HEK293 (cell line): ENCODE measurements around the gene AADAT.

Experiments used
- ATF2 ChIP-seq: fragments of 450-650 bp; formaldehyde crosslinking; IDR thresholded peaks from 2 replicates; pipeline ENCODE4 v1.5.1; 2016; ENCODE audit warnings: missing biosample characterization, missing genetic modification characterization, low read depth
- CTCF ChIP-seq: fragments of 450-650 bp; formaldehyde crosslinking; IDR thresholded peaks from 2 replicates; pipeline ENCODE4 v1.5.1; 2016; ENCODE audit warnings: missing biosample characterization, missing genetic modification characterization
- ELK4 ChIP-seq: IDR thresholded peaks from 2 replicates; pipeline ENCODE4 v1.6.1; 2011; ENCODE audit warnings: mild to moderate bottlenecking, low read depth, low read length, borderline replicate concordance
- MEIS1 ChIP-seq: sonication (generic); formaldehyde crosslinking; IDR thresholded peaks from 2 replicates; pipeline ENCODE4 v1.8.1; 2022; ENCODE audit warnings: missing genetic modification reagents, mild to moderate bottlenecking, borderline replicate concordance
- MZF1 ChIP-seq: fragments of 450-650 bp; formaldehyde crosslinking; IDR thresholded peaks from 2 replicates; pipeline ENCODE4 v1.5.1; 2017; ENCODE audit warnings: missing biosample characterization, missing genetic modification characterization, borderline replicate concordance
- PRDM1 ChIP-seq: fragments of 450-650 bp; formaldehyde crosslinking; IDR thresholded peaks from 2 replicates; pipeline ENCODE4; 2016; ENCODE audit warnings: missing biosample characterization, missing genetic modification characterization
- RBAK ChIP-seq: fragments of 450-650 bp; formaldehyde crosslinking; IDR thresholded peaks from 2 replicates; pipeline ENCODE4 v1.5.1; 2016; ENCODE audit warnings: missing biosample characterization, missing genetic modification characterization
- ZBTB21 ChIP-seq: fragments of 450-650 bp; formaldehyde crosslinking; IDR thresholded peaks from 2 replicates; pipeline ENCODE4 v1.5.1; 2017; ENCODE audit warnings: missing biosample characterization, missing genetic modification characterization
- ZNF23 ChIP-seq: fragments of 450-650 bp; formaldehyde crosslinking; IDR thresholded peaks from 2 replicates; pipeline ENCODE4 v1.5.1; 2016; ENCODE audit warnings: missing biosample characterization, missing genetic modification characterization, borderline replicate concordance
- ZNF311 ChIP-seq: fragments of 450-650 bp; formaldehyde crosslinking; IDR thresholded peaks from 2 replicates; pipeline ENCODE4 v1.5.1; 2017; ENCODE audit warnings: missing biosample characterization, missing genetic modification characterization, borderline replicate concordance
- ZNF394 ChIP-seq: fragments of 450-650 bp; formaldehyde crosslinking; IDR thresholded peaks from 2 replicates; pipeline ENCODE4 v1.5.1; 2016; ENCODE audit warnings: missing biosample characterization, missing genetic modification characterization, mild to moderate bottlenecking, moderate library complexity, borderline replicate concordance
- TF ChIP-seq, protein P1 (sequence below): fragments of 450-650 bp; formaldehyde crosslinking; IDR thresholded peaks from 2 replicates; pipeline ENCODE4 v1.5.1; 2016; ENCODE audit warnings: missing biosample characterization, missing genetic modification characterization
- TF ChIP-seq, protein P2 (sequence below): fragments of 450-650 bp; formaldehyde crosslinking; IDR thresholded peaks from 2 replicates; pipeline ENCODE4 v1.5.1; 2016; ENCODE audit warnings: missing biosample characterization, missing genetic modification characterization
- TF ChIP-seq, protein P3 (sequence below): fragments of 450-650 bp; formaldehyde crosslinking; IDR thresholded peaks from 2 replicates; pipeline ENCODE4 v1.5.1; 2016; ENCODE audit warnings: missing biosample characterization, missing genetic modification characterization

- TF ChIP-seq ZNF394 (tag by site-specific recombination): no peak
- no peak for TF ChIP-seq ZNF23
- no peak for TF ChIP-seq ELK4
- no peak for TF ChIP-seq RBAK (tag by site-specific recombination)
- TF ChIP-seq CTCF: no peak
- no peak for TF ChIP-seq ZNF311 (tag by site-specific recombination)
- no peak for TF ChIP-seq MEIS1 (CRISPR knock-in tag)
- TF ChIP-seq, protein P1, sequence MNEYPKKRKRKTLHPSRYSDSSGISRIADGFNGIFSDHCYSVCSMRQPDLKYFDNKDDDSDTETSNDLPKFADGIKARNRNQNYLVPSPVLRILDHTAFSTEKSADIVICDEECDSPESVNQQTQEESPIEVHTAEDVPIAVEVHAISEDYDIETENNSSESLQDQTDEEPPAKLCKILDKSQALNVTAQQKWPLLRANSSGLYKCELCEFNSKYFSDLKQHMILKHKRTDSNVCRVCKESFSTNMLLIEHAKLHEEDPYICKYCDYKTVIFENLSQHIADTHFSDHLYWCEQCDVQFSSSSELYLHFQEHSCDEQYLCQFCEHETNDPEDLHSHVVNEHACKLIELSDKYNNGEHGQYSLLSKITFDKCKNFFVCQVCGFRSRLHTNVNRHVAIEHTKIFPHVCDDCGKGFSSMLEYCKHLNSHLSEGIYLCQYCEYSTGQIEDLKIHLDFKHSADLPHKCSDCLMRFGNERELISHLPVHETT (tag by site-specific recombination): no peak
- TF ChIP-seq, protein P2, sequence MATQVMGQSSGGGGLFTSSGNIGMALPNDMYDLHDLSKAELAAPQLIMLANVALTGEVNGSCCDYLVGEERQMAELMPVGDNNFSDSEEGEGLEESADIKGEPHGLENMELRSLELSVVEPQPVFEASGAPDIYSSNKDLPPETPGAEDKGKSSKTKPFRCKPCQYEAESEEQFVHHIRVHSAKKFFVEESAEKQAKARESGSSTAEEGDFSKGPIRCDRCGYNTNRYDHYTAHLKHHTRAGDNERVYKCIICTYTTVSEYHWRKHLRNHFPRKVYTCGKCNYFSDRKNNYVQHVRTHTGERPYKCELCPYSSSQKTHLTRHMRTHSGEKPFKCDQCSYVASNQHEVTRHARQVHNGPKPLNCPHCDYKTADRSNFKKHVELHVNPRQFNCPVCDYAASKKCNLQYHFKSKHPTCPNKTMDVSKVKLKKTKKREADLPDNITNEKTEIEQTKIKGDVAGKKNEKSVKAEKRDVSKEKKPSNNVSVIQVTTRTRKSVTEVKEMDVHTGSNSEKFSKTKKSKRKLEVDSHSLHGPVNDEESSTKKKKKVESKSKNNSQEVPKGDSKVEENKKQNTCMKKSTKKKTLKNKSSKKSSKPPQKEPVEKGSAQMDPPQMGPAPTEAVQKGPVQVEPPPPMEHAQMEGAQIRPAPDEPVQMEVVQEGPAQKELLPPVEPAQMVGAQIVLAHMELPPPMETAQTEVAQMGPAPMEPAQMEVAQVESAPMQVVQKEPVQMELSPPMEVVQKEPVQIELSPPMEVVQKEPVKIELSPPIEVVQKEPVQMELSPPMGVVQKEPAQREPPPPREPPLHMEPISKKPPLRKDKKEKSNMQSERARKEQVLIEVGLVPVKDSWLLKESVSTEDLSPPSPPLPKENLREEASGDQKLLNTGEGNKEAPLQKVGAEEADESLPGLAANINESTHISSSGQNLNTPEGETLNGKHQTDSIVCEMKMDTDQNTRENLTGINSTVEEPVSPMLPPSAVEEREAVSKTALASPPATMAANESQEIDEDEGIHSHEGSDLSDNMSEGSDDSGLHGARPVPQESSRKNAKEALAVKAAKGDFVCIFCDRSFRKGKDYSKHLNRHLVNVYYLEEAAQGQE: no peak
- TF ChIP-seq PRDM1 (tag by site-specific recombination): no peak
- TF ChIP-seq ATF2 (tag by site-specific recombination): no peak
- TF ChIP-seq ZBTB21 (tag by site-specific recombination): no peak
- TF ChIP-seq, protein P3, sequence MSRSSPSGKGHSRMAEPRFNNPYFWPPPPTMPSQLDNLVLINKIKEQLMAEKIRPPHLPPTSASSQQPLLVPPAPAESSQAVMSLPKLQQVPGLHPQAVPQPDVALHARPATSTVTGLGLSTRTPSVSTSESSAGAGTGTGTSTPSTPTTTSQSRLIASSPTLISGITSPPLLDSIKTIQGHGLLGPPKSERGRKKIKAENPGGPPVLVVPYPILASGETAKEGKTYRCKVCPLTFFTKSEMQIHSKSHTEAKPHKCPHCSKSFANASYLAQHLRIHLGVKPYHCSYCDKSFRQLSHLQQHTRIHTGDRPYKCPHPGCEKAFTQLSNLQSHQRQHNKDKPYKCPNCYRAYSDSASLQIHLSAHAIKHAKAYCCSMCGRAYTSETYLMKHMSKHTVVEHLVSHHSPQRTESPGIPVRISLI: no peak
- TF ChIP-seq MZF1: no peak
These were observed 4.3 kb upstream of the AADAT start for GRCh38 chr4:170093973-170094535.
